Measurements from ENCODE around the gene LRGUK. TPM values are rescaled to one million over a fixed set of nuclear protein-coding genes. Genes with fewer than 3 reads are reported as not detected.

Gene LRGUK
- total and polyA plus RNA-seq, 2 of the 8 experiments (the other 6 are each of a cell fraction or from before 2014, with no cell fraction given) = 1.5 to 3.6 TPM

- Histone ChIP-seq H4K8ac (ENCODE audit: extremely low read depth, insufficient read depth, low read length) (no peak overlapping the region), H3K9ac (replicated peaks in 1 of 4; ENCODE audit: extremely low read depth in 1 of 4, low read depth in 3 of 4, low read length in 3 of 4) (no peak overlapping the region), H3K4ac (replicated peaks; ENCODE audit: insufficient read length, low read depth, low read length) (no peak overlapping the region), H2BK12ac (ENCODE audit: low read depth, low read length) (no peak overlapping the region), H3K23me2 (ENCODE audit: low read depth, low read length) (no peaks in the 10 kb centered on the region; the same call in 1 of the 2 replicates), H3K23ac (ENCODE audit: insufficient read length) (no peak overlapping the region), H2BK5ac (ENCODE audit: low read depth, low read length) (no peak overlapping the region), H3K79me2 (ENCODE audit: control insufficient read depth in 1 of 2, insufficient read depth in 2 of 2, low read length in 2 of 2) (no peaks in the 10 kb centered on the region), H3K14ac (ENCODE audit: insufficient read length) (no peak overlapping the region), H3K18ac (ENCODE audit: extremely low read depth, low read length) (no peak overlapping the region), H2AK5ac (ENCODE audit: low read depth, low read length) (no peak overlapping the region), H4K91ac (replicated peaks; ENCODE audit: insufficient read length, low read length) (no peak overlapping the region), H2BK20ac (ENCODE audit: low read length) (no peak overlapping the region), H3K4me2 (ENCODE audit: insufficient read depth in 1 of 2, low read depth in 2 of 2, low read length in 2 of 2) (no peak overlapping the region), H3K36me3 (ENCODE audit: control insufficient read depth in 2 of 4, insufficient read depth in 4 of 4, low read length in 3 of 4) (peaks cover 0 to 4% (median 0%) of the 10 kb centered on the region in 4 experiments; a peak in 1 of 8 replicates), H4K5ac (ENCODE audit: insufficient read length, low read depth, low read length) (no peak overlapping the region), H3K27ac (ENCODE audit: low read depth, low read length) (no peak overlapping the region), H4K20me1 (replicated peaks in 1 of 2; ENCODE audit: control insufficient read depth in 1 of 2, insufficient read depth in 2 of 2, low read length in 2 of 2) (no peaks in the 10 kb centered on the region), H2BK120ac (replicated peaks; ENCODE audit: low read depth, low read length) (no peak overlapping the region), H3K4me3 (ENCODE audit: extremely low read depth in 1 of 4, insufficient read depth in 2 of 4, low read depth in 3 of 4, low read length in 4 of 4) (no peak overlapping the region), H3K56ac (replicated peaks; ENCODE audit: insufficient read length, low read depth, low read length) (no peak overlapping the region), H2BK15ac (ENCODE audit: low read length) (no peak overlapping the region), H2AFZ (ENCODE audit: low read length) (no peak overlapping the region), H3K4me1 (replicated peaks in 1 of 4; ENCODE audit: control insufficient read depth in 3 of 4, insufficient read depth in 4 of 4, low read length in 3 of 4) (no peaks in the 10 kb centered on the region), H3K27me3 (replicated peaks in 1 of 4; ENCODE audit: control insufficient read depth in 3 of 4, extremely low read depth in 1 of 4, insufficient read depth in 3 of 4, low read length in 3 of 4) (no peaks in the 10 kb centered on the region), H3K9me3 (ENCODE audit: insufficient read depth in 2 of 2, low read depth in 1 of 2, low read length in 1 of 2) (no peaks in the 10 kb centered on the region), H3K79me1 (ENCODE audit: low read depth, low read length) (peaks cover 2% of the 10 kb centered on the region; the same call in 1 of the 2 replicates)
- DNase-seq (ENCODE audit: low read depth in 1 of 2, low spot score in 2 of 2) (no peak), FAIRE-seq (no peak)
- WGBS, 2 experiments (ENCODE audit: extremely low coverage in 1 of 2, insufficient coverage in 1 of 2, insufficient read length in 1 of 2, insufficient replicate concordance in 2 of 2, low coverage in 1 of 2, low lambda C conversion rate in 2 of 2, missing lambda C conversion rate in 1 of 2) = 90% methylated on average over 4 of the region's 4 CpGs; no CpG with 5 or more reads in 1 of the 2 experiments
- ChIA-PET POLR2A (ENCODE audit: partially characterized antibody) (no interaction called here), CTCF (ENCODE audit: partially characterized antibody) (interaction anchor here (0.7 kb wide), 1 partner anchor 349 kb away, joined by 3 read pairs; no protein-coding TSS in a partner anchor)
- TF ChIP-seq POLR2AphosphoS5 (IDR thresholded peaks at IDR 0.05; ENCODE audit: low read depth, low read length) (no peak), CTCF (IDR thresholded peaks at IDR 0.05; ENCODE audit: control extremely low read depth in 1 of 3, insufficient read depth in 1 of 3, low read depth in 1 of 3, low read length in 3 of 3) (no peak), MAX (IDR thresholded peaks at IDR 0.05) (no peak), SP4 (IDR thresholded peaks at IDR 0.05; ENCODE audit: low read length) (no peak), FOSL1 (IDR thresholded peaks at IDR 0.05; ENCODE audit: insufficient read depth, low read depth, low read length) (no peak), EGR1 (IDR thresholded peaks at IDR 0.05; ENCODE audit: borderline replicate concordance, low read depth, low read length) (no peak), EP300 (IDR thresholded peaks at IDR 0.05; ENCODE audit: borderline replicate concordance in 1 of 2, low read depth in 2 of 2, low read length in 2 of 2) (no peak), SP2 (IDR thresholded peaks at IDR 0.05; ENCODE audit: low read length) (no peak), TBP (IDR thresholded peaks at IDR 0.05; ENCODE audit: low read depth, low read length) (no peak)
Observed at GRCh38 chr7:134203186-134203889, 76.2 kb downstream of the LRGUK start.
